ENCODE results near the gene VAMP8. TPM values are rescaled to one million over a fixed set of nuclear protein-coding genes. Genes with fewer than 3 reads are reported as not detected.

The VAMP8 gene
- total and polyA plus RNA-seq, 2 of the 8 experiments (the other 6 are each of a cell fraction or from before 2014, with no cell fraction given) = 34.4 to 69.7 TPM

DNA sequence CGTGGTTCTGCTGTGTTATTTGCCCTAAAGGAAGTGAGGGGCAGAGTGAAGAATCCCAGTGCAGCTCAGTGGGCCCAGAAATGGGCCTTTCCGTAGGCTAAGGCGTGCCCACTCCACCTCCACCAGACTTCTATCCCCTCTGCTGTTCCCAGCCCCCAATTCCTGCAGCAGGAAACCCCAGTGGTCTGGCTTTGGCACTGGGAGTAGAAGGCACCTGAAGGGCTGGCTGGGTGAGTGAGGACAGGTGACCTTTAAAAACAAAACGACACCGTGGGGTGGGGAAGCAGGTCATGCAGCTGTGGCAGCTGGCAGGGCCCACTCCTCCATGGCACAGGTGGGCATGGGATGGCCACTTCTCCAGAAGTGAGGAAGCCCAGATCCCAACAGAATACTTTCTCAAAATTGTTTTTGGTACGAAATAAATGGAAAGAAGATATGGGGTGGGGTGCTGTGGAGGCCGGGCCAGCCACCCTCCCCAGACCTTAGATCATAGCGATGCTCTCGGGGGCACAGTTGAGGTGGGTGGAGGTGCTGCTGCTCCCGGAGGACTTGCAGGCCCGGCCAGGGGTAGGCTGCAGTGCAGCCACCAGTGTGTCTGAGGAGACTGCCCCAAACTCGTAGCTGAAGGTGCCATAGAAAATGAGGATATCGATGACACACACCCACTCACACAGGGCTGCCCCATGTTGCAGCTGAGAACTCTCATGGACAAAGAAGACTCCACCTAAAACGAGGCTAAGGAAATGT, 21.4 kb downstream of the VAMP8 start (continued):
- TF ChIP-seq TBP (IDR thresholded peaks at IDR 0.05; ENCODE audit: low read depth, low read length) (no peak), CBX5 (IDR thresholded peaks at IDR 0.05; ENCODE audit: low read depth, low read length) (no peak), POLR2AphosphoS5 (IDR thresholded peaks at IDR 0.05; ENCODE audit: low read depth, low read length) (no peak), GTF2F1 (IDR thresholded peaks at IDR 0.05; ENCODE audit: borderline replicate concordance, low read depth, low read length) (no peak), RXRA (IDR thresholded peaks at IDR 0.05; ENCODE audit: insufficient read depth, low read depth, low read length) (no peak)
- TF ChIP-seq, protein P1, sequence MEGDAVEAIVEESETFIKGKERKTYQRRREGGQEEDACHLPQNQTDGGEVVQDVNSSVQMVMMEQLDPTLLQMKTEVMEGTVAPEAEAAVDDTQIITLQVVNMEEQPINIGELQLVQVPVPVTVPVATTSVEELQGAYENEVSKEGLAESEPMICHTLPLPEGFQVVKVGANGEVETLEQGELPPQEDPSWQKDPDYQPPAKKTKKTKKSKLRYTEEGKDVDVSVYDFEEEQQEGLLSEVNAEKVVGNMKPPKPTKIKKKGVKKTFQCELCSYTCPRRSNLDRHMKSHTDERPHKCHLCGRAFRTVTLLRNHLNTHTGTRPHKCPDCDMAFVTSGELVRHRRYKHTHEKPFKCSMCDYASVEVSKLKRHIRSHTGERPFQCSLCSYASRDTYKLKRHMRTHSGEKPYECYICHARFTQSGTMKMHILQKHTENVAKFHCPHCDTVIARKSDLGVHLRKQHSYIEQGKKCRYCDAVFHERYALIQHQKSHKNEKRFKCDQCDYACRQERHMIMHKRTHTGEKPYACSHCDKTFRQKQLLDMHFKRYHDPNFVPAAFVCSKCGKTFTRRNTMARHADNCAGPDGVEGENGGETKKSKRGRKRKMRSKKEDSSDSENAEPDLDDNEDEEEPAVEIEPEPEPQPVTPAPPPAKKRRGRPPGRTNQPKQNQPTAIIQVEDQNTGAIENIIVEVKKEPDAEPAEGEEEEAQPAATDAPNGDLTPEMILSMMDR (IDR thresholded peaks at IDR 0.05; ENCODE audit: control extremely low read depth in 1 of 3, insufficient read depth in 1 of 3, low read depth in 1 of 3, low read length in 3 of 3) = no peak
- TF ChIP-seq, protein P2, sequence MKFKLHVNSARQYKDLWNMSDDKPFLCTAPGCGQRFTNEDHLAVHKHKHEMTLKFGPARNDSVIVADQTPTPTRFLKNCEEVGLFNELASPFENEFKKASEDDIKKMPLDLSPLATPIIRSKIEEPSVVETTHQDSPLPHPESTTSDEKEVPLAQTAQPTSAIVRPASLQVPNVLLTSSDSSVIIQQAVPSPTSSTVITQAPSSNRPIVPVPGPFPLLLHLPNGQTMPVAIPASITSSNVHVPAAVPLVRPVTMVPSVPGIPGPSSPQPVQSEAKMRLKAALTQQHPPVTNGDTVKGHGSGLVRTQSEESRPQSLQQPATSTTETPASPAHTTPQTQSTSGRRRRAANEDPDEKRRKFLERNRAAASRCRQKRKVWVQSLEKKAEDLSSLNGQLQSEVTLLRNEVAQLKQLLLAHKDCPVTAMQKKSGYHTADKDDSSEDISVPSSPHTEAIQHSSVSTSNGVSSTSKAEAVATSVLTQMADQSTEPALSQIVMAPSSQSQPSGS (IDR thresholded peaks at IDR 0.05; ENCODE audit: low read length) = no peak
- TF ChIP-seq, protein P3, sequence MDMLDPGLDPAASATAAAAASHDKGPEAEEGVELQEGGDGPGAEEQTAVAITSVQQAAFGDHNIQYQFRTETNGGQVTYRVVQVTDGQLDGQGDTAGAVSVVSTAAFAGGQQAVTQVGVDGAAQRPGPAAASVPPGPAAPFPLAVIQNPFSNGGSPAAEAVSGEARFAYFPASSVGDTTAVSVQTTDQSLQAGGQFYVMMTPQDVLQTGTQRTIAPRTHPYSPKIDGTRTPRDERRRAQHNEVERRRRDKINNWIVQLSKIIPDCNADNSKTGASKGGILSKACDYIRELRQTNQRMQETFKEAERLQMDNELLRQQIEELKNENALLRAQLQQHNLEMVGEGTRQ (IDR thresholded peaks at IDR 0.05; ENCODE audit: low read length) = no peak

All from H1 (cell line).